Measurements from ENCODE around the gene PKHD1. TPM values are rescaled to one million over a fixed set of nuclear protein-coding genes. Genes with fewer than 3 reads are reported as not detected.

Gene PKHD1
- total RNA-seq, 2 donors from 2014 or later = 0.20 TPM

DNA sequence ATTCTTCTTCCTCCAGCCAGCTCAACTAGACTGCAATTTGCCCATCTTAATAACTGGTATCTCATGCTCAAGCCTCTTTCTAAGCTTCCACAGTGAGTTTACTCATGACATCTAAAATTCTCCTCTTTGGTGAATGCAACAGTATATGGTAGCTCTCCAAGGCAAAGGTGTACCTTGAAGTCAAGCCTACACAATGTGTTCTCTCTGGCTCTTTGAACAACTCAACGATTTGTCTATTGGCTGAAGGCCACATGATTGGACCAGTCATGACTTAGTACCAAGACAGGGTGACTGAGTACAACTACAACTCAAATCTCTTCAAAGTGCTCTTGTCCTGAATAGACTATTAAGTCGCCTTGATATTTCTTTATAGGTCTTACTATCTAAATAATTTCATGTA is 199.6 kb downstream of the PKHD1 start:
- Mint-ChIP-seq H3K27me3 (ENCODE audit: insufficient read depth) (no peaks in the 10 kb centered on the region), H3K4me1 (no peaks in the 10 kb centered on the region), H3K4me3 (no peak overlapping the region), H3K27ac (no peak overlapping the region), H3K36me3 (ENCODE audit: low read depth) (no peaks in the 10 kb centered on the region), H3K9me3 (no peaks in the 10 kb centered on the region)
- Histone ChIP-seq H3K27me3 (ENCODE audit: control insufficient read depth, insufficient read depth, low read length, poor library complexity, severe bottlenecking) (no peaks in the 10 kb centered on the region), H3K4me3 (ENCODE audit: low read length) (no peak overlapping the region), H3K4me1 (ENCODE audit: control insufficient read depth, insufficient read depth, low read length) (no peaks in the 10 kb centered on the region), H3K9ac (ENCODE audit: extremely low read depth, low read length, poor library complexity, severe bottlenecking) (no peak overlapping the region), H3K36me3 (ENCODE audit: control insufficient read depth, insufficient read depth, low read length) (no peaks in the 10 kb centered on the region), H3K9me3 (ENCODE audit: control insufficient read depth, low read length) (no peaks in the 10 kb centered on the region), H3K27ac (ENCODE audit: low read depth, low read length) (no peak overlapping the region)
- TF ChIP-seq, protein P1, sequence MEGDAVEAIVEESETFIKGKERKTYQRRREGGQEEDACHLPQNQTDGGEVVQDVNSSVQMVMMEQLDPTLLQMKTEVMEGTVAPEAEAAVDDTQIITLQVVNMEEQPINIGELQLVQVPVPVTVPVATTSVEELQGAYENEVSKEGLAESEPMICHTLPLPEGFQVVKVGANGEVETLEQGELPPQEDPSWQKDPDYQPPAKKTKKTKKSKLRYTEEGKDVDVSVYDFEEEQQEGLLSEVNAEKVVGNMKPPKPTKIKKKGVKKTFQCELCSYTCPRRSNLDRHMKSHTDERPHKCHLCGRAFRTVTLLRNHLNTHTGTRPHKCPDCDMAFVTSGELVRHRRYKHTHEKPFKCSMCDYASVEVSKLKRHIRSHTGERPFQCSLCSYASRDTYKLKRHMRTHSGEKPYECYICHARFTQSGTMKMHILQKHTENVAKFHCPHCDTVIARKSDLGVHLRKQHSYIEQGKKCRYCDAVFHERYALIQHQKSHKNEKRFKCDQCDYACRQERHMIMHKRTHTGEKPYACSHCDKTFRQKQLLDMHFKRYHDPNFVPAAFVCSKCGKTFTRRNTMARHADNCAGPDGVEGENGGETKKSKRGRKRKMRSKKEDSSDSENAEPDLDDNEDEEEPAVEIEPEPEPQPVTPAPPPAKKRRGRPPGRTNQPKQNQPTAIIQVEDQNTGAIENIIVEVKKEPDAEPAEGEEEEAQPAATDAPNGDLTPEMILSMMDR (conservative IDR thresholded peaks at IDR 0.05) = no peak
- WGBS, 2 experiments (ENCODE audit: insufficient coverage in 1 of 2, insufficient read length in 1 of 2) = 76 to 79% methylated on average over 1 to 2 of the region's 2 CpGs
- no peak for DNase-seq

DNA sequence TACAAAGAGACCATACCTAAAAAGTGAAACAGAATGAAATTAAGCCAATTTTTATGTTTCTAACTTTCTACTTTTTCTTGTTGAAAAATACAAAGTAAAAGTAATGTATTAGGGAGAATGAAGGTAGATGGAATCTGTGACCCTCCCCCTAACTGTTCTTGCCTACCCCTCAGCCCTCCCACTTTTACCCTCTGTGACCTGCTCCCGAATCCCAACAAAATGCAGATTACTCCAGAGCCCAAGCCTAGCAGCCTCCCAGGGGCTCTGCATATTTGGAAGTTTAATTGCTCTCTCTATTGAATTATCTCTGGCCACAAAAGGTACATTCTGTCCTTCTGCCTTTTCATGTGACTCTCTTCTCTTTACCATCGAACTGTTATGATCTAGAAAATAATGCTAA is 201.5 kb downstream of the PKHD1 start:
- Mint-ChIP-seq H3K4me3 (no peak overlapping the region), H3K36me3 (ENCODE audit: low read depth) (no peaks in the 10 kb centered on the region), H3K4me1 (no peaks in the 10 kb centered on the region), H3K27ac (no peak overlapping the region), H3K27me3 (ENCODE audit: insufficient read depth) (no peaks in the 10 kb centered on the region), H3K9me3 (no peaks in the 10 kb centered on the region)
- H3K9me3 ChIP-seq (ENCODE audit: control insufficient read depth, low read length) = no peaks in the 10 kb centered on the region
- TF ChIP-seq, protein P1 (conservative IDR thresholded peaks at IDR 0.05) = no peak
- DNase-seq = no peak
- H3K4me3 ChIP-seq (ENCODE audit: low read length) = no peak overlapping the region
- 57% methylated on average over 2 of the region's 2 CpGs; no CpG with 5 or more reads in 1 of the 2 experiments for WGBS, 2 experiments (ENCODE audit: insufficient coverage in 1 of 2, insufficient read length in 1 of 2)
- H3K4me1 ChIP-seq (ENCODE audit: control insufficient read depth, insufficient read depth, low read length) = no peaks in the 10 kb centered on the region
- H3K36me3 ChIP-seq (ENCODE audit: control insufficient read depth, insufficient read depth, low read length) = no peaks in the 10 kb centered on the region
- no peaks in the 10 kb centered on the region for H3K27me3 ChIP-seq (ENCODE audit: control insufficient read depth, insufficient read depth, low read length, poor library complexity, severe bottlenecking)
- H3K9ac ChIP-seq (ENCODE audit: extremely low read depth, low read length, poor library complexity, severe bottlenecking) = no peak overlapping the region
- no peak overlapping the region for H3K27ac ChIP-seq (ENCODE audit: low read depth, low read length)

DNA sequence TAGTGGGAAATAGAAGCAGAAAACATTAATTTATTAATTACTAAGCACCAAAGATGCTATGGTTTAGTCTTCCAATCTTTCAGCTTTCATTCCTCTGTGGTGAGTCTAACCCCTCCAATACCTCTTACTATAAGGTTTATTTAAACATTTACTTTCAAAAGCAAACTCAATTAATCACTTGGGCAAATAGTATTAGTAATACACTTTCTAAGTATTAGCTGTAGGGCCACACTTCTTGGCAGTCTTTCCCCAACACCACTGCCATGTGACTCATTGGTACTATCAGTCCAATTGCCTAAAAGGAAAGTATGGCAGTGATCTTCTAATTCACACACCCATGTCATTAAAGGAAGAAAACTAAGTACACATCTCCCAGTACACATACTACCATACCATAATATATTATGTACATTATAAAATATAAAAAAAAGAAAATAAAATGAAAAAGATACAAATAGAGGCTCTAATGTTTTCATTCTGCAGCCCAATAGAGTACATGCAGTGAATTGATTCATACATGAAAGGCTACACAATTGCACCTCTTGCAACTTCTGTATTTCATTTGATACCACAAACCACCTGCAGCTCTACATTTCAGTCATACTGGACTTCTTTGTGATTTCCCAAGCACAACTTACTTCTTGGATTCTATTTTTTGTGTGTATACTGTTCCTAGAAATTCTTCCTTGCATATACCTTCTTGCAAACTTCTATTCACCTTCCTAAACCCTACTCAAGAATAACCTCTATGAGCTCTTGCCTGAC is 218.6 kb downstream of the PKHD1 start:
- no peak overlapping the region for H3K4me3 Mint-ChIP-seq
- peaks cover 9% of the 10 kb centered on the region for H3K4me1 Mint-ChIP-seq
- H3K27me3 ChIP-seq (ENCODE audit: control insufficient read depth, insufficient read depth, low read length, poor library complexity, severe bottlenecking) = no peaks in the 10 kb centered on the region
- H3K9ac ChIP-seq (ENCODE audit: extremely low read depth, low read length, poor library complexity, severe bottlenecking) = no peak overlapping the region
- H3K4me1 ChIP-seq (ENCODE audit: control insufficient read depth, insufficient read depth, low read length) = no peaks in the 10 kb centered on the region
- H3K9me3 ChIP-seq (ENCODE audit: control insufficient read depth, low read length) = no peaks in the 10 kb centered on the region
- no peak overlapping the region for H3K27ac Mint-ChIP-seq
- H3K9me3 Mint-ChIP-seq = no peaks in the 10 kb centered on the region
- TF ChIP-seq, protein P1 (conservative IDR thresholded peaks at IDR 0.05) = no peak
- H3K27me3 Mint-ChIP-seq (ENCODE audit: insufficient read depth) = peaks cover 3% of the 10 kb centered on the region
- H3K4me3 ChIP-seq (ENCODE audit: low read length) = no peak overlapping the region
- no peaks in the 10 kb centered on the region for H3K36me3 ChIP-seq (ENCODE audit: control insufficient read depth, insufficient read depth, low read length)
- no peak for DNase-seq
- no peaks in the 10 kb centered on the region for H3K36me3 Mint-ChIP-seq (ENCODE audit: low read depth)
- no peak overlapping the region for H3K27ac ChIP-seq (ENCODE audit: low read depth, low read length)
